ENCODE results near the gene EXOC3L2.

DNA sequence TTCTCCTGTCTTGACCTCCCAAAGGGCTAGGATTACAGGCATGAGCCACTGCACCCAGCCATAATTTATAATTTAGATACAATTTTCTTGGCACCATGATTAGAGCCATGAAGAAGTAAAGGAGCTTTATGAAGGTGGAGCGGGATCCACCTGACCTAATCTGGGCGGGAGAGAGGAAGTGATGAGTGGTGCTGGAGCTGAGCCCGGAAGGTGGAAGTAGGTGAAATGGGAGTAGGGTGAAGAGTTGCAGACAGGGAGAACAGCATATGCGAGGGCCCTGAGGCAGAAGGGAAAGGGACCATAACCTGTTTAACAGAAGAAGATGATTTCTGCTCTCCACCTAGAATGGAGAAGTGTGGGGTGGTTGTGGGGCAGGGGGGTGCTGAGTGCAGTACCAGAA, 62.4 kb downstream of the EXOC3L2 start:
- TF ChIP-seq CTCF (conservative IDR thresholded peaks at IDR 0.05 in 1 of 2, IDR thresholded peaks at IDR 0.05 in 1 of 2; ENCODE audit: extremely low read depth in 1 of 2, insufficient read depth in 1 of 2, low read depth in 1 of 2, low read length in 2 of 2) (no peak), EZH2 (IDR thresholded peaks at IDR 0.05; ENCODE audit: borderline replicate concordance, low read length) (no peak)
